Pulmonary artery endothelial cell (primary cell): ENCODE results near the gene CTTN. TPM values are rescaled to one million over a fixed set of nuclear protein-coding genes. Genes with fewer than 3 reads are reported as not detected.
"Not testable (repeated sequence)": the region's sequence is repeated elsewhere in the genome, so short reads cannot be mapped to it uniquely, and the experiment has no call there.

ENCODE experiments used
- DNase-seq: peaks from one replicate; pipeline ENCODE4 v3.0.0-alpha.2; 2011; ENCODE audit warnings: low read depth, low spot score
- total RNA-seq: library from RNA; depleted of rRNA; stranded (reverse); fragments of >200 nt; gene quantifications from 2 replicates; pipeline ENCODE4 v1.2.3, GENCODE V29; 2014

CTTN gene
- total RNA-seq, 1 donor from 2014 or later: 350 TPM

- no peak for DNase-seq
Observed at GRCh38 chr11:70454197-70454767, 56.0 kb downstream of the CTTN start.

- not testable (repeated sequence) for DNase-seq
Observed at GRCh38 chr11:70454811-70455210, 56.5 kb downstream of the CTTN start.

GRCh38 chr11:70455354-70455753 lies 57.0 kb downstream of the CTTN start:
- no peak for DNase-seq

- DNase-seq: no peak
Observed at GRCh38 chr11:70456921-70457532, 58.7 kb downstream of the CTTN start.

GRCh38 chr11:70458736-70459135 lies 60.4 kb downstream of the CTTN start:
- DNase-seq: no peak

GRCh38 chr11:70460111-70460510 lies 61.8 kb downstream of the CTTN start:
- DNase-seq: no peak

- no peak for DNase-seq
Observed at GRCh38 chr11:70460964-70461363, 62.6 kb downstream of the CTTN start.

GRCh38 chr11:70462818-70463477 lies 64.6 kb downstream of the CTTN start:
- no peak for DNase-seq

- DNase-seq: no peak
Observed at GRCh38 chr11:70463478-70464255, 65.3 kb downstream of the CTTN start.

GRCh38 chr11:70464509-70465361 lies 66.4 kb downstream of the CTTN start:
- DNase-seq: no peak

GRCh38 chr11:70466154-70466553 lies 67.8 kb downstream of the CTTN start:
- no peak for DNase-seq

- no peak for DNase-seq
Observed at GRCh38 chr11:70466596-70466995, 68.3 kb downstream of the CTTN start.

GRCh38 chr11:70467201-70468085 lies 69.1 kb downstream of the CTTN start:
- DNase-seq: no peak

- no peak for DNase-seq
Observed at GRCh38 chr11:70468256-70469195, 70.2 kb downstream of the CTTN start.

GRCh38 chr11:70470127-70470526 lies 71.8 kb downstream of the CTTN start:
- DNase-seq: no peak

- no peak for DNase-seq
Observed at GRCh38 chr11:70471254-70471653, 72.9 kb downstream of the CTTN start.

GRCh38 chr11:70472240-70472639 lies 73.9 kb downstream of the CTTN start:
- no peak for DNase-seq

GRCh38 chr11:70473186-70473872 lies 75.0 kb downstream of the CTTN start:
- DNase-seq: no peak
